CD4-positive, alpha-beta T cell treated with Interleukin-4 for 4 hours (primary cell): ENCODE data around the gene GFAP.
A peak's percentile ranks its signal among the peaks of the same experiment; 100 is the strongest.

Experiments
- DNase-seq: peaks from one replicate; pipeline ENCODE4 v3.0.0-alpha.2; 2020

The GFAP gene

DNA sequence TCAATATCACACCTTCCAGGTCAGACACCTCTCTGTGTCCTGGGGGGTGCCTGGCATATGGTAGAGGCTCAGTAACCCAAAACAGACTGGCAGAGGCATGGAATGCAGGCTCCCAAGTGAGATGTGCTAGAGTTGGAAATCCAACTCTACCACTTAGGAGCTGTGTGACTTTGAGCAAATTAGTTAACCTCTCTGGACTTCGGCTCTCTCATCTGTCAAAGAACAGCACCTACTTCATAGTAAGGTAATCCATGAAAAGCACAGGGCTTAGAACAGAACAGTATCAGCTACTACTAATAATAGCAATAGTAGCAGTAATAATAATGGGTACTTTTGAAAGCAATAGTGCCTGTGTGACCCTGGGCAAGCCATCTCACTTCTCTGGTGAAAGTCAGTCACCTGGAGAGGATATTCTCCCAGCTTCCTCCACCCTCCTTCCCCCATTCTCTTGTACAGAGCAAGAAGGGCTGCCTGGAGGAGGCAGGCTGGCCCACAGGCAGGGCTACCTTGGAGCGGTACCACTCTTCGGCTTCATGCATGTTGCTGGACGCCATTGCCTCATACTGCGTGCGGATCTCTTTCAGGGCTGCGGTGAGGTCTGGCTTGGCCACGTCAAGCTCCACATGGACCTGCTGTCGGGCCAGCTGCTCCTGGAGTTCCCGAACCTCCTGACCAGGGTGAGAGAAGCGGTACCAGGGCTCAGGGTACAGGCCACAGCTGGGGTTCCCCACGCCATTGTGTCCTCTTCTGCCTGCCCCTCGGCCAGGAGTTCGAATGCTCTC, 2.3 kb downstream of the GFAP start:
- DNase-seq = no peak

DNA sequence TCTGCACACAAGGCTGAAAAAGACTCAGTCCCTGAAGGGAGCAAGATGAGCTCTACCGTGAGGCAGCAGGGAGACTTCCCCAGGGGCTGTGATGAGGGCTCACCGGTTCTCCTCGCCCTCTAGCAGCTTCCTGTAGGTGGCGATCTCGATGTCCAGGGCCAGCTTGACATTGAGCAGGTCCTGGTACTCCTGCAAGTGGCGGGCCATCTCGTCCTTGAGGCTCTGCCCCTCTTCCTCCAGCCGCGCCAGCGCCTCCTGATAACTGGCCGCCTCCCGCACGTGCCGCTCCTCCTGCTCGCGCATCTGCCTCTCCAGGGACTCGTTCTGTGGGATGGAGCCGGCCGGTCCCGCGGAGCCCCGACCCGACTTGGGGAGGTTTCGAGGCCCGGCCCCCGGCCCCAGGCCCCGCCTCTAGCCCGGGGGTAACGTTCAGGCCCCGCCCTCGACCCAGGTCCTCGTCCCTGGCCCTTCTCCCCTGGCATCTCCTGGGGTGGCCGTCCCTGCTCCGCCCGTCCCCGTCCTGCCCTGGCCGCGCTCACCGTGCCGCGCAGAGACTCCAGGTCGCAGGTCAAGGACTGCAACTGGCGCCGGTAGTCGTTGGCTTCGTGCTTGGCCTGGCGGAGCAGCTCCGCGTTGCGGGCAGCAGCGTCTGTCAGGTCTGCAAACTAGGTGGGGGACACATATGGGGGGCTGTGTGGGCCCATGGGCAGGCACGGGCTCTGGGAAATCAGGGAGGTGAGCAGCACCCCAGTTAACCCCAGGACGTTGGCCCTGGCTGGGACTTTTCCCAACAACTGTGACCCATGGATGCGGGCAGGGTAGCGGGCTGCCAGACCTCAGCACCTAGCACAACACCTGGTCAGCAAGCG, 3.9 kb downstream of the GFAP start:
- peak; percentile 53 for DNase-seq

DNA sequence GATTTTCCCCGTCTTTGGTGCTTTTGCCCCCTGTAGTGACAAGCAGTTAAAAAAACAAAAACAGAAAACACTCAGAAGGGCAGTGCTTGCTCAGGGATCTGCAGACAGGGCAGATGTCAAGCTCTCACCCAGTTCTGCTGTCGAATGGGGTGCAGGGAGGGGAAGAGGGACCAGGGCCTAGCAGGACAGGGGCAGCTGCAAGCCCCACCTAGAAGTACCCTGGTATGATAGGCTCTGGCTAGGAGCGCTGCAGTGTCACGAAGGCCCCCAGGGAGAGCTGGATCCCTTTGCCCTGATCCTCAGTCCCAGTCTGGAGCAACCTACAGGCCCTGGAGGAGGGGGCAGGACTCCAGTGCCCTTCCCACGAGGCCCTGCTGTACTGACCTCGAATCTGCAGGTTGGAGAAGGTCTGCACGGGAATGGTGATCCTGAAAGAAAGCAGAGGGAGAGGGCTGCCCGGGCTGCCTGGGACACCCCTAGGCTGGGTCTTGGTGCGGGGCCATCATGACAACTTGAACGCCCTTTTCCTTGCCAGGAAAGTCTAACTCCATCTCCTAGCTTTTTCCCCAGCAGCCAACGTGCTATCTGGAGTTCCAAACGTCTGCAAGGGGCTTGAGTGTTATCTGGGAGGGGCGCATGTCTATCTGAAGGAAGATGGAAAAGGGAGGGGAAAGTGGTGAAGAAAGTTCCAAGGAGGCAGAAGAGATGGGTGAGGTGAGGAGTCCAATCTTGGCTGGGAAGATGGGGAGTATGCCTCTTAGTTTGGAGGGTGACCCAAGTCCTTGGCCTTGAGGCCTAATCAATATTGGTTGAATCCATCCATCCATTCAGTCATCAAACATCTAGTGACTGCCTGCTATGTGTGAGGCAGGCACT, 4.8 kb downstream of the GFAP start:
- no peak for DNase-seq

DNA sequence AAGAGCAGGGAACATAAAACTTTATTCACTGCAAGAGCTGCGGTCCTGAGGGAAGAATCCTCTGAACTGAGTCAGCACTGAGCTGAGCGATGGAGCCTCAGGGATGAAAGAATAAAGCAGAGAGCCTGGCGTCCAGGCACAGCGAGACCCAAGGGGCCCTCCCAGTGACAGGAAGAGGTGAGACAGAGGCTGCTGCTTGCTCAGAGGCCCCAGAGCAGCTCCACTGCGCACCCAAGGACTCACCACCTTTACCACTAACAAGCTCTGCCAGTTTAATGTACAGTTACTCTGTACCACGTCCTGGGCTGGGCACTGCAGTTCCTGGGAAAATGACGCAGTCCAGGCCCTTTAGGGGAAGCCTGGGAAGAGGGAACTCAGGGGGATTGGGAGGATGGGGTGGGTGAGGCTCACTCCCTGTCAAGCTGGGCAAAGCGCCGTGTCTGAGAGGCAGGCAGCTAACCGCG, 5.6 kb downstream of the GFAP start:
- DNase-seq = no peak

DNA sequence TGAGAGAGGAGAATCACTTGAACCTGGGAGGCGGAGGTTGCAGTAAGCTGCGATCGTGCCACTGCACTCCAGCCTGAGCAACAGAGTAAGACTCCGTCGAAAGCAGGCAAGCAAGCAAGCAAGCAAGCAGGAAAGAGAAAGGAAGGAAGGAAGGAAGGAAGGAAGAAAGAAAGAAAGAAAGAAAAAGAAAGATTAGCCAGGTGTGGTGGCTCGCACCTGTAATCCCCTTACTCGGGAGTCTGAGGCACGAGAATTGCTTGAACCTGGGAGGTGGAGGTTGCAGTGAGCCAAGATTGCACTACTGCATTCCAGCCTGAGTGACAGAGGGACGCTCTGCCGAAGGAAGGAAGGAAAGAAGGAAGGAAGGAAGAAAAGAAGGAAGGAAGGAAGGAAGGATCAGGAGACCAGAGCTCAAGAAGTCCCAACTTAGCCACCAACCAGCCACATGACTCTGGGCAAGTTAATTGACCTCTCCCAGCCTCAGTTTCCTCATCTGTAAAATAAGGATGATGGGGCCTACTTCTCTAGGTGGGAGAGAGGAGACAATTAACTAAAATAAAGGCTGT, 6.5 kb downstream of the GFAP start:
- no peak for DNase-seq

DNA sequence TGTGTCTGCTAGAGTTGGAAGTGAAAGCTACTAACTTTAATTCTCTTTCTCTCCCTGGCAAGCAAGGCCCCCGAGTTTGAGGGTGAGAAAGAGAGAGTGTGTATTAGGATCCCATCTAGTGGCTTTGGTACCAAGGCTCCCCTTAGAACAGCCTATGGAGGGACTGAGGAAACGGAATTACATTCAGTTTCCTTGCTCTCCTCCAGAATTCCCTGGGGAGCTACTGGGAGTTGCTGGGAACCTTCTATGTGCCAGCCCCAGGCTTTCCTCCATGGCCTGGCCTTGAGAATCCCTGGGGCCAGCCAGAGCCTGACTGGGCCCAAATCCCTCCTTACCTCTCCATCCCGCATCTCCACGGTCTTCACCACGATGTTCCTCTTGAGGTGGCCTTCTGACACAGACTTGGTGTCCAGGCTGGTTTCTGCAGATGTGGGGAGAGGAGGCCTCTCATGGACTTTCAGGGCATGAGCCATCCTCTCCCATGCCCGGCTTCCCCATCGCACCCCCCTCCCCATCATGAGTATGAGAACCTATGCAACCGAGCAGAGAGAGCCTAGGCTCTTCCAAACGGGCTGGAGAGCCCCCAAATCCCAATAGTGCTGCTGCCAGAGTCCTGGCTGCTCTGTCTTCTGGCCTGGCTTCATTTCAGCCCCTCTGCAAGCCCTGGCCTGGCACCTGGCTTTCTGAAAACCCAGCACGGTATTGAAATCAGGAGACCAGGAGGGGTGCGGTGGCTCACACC, 7.4 kb downstream of the GFAP start:
- DNase-seq = no peak

DNA sequence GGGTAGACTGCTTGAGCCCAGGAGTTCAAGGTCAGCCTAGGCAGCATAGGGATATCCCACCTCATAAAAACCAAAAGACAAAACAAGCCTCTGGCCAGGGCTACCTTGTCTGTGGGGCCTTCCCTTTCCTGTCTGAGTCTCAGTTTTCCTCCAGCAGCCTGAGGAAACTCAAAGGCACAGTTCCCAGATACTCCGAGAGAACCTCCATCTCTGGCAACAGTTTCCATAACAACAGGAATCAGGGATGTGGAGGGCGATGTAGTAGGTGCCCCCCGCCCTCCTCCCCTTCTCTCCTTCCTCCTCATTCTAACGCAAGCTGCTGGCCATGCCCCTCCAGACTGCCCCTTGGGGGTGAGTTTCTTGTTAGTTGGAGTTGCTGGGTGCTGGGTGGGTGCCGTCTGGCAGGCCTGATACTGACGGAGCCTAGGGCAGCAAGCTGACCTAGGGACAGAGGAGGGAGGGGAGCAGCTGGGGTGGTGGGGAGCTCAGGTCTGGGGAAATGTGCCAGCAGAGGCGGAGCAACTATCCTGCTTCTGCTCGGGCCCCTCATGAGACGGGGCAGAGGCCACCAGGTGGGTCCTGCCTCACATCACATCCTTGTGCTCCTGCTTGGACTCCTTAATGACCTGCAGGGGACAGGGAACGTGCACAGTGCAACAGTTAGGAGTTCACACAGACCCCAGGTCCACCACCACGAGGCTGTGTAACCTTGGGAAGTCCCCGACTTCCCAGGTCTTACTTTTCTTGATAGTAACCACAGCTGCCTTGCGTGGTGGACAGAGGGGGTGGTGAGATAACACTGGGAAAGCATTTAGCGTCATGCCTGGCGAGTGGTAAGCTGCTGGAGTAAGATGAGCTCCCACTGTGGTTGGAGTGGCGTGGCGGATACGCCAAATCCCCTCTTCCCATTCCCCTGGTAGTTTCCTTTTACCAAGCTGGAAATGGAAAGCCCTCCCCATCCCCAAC, 8.3 kb downstream of the GFAP start:
- no peak for DNase-seq

DNA sequence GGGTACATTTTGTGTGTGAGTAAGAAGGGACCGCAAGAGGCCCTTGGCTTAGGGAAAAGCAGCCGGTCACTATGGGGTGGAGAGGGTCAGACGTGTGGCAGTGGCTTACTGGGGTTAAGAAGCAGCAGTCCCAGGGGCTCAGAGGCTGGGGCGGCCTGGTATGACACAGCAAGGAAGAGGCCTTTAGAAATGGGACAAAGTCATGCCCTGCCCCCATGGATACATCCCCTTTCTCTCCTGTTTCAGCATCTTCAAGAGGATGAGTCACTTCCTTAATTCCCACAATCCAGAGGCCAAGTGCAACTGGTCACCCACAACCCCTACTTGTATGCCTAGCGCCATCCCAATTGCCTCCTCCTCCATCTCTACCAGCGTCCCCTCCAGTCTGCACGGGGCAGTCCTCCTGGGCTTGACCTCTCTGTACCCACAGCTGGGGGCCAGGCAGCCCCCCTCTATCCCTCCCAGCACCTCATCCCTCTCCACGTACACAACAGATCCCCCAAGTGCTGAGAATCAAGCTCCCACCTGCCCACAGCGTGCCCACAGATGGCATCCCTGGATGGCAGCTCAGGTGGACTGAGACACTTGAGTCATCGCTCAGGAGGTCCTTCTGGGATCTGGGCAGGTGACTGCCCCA, 9.2 kb downstream of the GFAP start:
- no peak for DNase-seq

DNA sequence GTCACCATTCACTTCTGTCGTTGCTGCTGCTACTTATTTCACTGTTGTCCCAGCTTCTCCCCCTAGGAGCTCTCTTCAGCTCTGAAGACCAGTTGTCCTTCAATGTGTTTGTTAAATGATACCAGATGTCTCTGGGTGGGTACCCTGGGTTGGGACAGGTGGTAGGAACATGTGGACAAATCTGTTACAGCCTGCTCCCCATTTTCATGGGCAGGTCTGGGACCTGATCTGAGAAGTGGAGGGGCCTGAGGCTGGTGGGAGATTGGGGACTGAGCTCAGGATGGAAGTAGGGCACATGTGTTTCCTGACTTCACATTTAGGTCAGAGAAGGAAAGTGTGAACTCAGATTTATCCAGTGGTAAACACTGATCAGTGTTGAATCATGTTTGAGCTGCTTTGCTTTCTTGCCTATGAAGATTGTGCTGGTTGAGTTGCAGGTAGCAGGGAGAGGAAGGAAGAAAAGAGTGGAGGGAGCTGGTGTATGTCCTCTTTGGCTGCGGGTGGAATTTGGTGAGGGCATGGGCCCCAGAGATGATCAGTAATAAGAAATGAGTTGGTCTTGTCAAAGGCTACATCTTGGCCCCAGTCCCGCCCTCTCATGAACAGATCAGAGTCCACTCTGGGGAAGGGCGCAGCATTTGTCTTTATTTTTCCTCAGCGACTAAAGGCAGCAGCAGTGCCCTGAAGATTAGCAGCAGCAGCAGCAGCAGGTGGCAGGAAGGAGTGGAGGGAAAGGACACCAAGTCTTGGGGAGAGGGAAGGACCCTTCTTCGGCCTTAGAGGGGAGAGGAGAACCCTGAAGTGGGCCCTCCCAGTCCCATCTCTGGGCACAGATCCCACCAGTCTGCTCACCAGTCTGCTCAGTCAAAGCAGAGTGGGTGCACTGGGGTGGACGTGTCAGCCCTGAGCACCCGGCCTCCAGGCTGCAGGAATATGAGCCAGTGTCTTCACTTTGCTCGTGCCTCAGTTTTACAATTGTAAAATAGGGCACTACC, 10.0 kb downstream of the GFAP start:
- DNase-seq = no peak

DNA sequence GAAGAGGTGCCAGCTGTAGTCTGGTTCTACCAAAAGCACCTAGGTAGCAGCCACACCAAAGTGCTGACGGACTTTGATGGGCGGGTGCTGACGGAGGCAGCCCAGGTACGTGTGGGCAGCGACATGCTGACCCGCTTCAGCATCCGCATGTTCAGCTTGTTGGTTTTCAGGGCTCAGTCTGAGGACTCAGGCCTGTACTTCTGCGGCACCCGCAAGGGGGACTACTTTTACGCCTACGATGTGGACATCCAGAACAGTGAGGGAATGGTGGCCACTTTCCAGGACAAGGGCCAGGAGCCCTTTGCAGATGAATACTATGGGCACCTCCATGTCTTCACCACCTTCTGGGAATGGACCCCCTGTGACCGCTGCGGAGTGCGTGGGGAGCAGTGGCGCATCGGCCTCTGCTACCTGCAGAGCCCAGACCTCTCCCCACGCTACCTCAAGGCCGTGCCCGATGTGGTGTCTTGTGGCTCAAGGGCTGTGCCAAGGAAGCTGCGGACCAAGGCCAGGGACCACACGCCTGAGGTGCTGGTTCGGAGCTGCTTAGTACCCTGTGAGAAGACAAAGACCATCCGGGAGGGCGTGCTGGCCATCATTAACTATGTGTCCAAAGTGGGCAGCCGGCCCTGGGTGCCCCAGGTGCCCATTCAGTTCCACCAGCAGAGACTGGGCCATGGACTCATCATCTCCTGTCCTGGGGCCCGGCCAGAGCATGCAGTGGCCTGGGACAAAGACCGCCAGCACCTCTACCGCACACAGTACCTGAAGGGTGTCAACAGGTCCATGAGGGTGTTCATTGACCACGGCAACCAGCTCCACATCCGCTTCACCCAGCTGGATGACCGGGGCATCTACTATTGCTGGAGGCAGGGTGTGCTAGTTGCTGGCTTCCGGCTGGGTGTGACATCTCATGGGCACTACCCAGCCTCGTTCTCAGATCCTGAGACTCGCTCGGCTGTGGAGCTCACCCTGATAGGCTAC, 11.0 kb downstream of the GFAP start:
- no peak for DNase-seq

DNA sequence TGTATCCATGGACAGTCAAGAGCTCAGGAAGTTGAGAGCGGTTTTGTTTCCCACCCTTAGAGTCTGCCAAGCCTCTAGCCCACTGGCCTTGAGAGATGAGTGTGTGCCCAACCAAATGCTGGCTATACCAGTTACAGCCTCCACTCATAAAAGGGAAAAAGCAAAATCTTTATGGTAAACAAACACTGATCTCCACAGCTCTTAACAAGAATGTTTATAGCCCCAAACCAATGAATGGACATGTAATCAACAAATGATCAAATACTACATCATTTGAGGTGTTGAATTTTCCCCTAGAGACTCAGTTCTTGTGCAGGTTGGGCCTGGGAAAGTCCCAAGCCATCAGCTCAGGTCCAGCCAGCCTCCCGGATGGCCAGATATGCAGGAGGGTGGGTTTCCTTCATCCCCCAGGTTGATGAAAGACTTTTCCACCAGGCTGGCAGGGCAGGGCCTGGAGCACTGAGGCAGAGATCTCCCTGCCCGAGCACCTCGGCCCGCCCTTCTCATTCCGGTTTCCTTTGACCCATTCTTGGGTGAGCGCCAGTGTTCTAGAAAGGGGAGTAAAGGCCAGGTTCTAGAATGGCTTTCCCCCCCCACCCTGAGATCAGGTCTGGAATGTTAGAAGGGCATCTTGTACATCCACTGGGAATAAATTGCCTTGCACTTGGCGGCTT, 12.2 kb downstream of the GFAP start:
- DNase-seq = no peak

DNA sequence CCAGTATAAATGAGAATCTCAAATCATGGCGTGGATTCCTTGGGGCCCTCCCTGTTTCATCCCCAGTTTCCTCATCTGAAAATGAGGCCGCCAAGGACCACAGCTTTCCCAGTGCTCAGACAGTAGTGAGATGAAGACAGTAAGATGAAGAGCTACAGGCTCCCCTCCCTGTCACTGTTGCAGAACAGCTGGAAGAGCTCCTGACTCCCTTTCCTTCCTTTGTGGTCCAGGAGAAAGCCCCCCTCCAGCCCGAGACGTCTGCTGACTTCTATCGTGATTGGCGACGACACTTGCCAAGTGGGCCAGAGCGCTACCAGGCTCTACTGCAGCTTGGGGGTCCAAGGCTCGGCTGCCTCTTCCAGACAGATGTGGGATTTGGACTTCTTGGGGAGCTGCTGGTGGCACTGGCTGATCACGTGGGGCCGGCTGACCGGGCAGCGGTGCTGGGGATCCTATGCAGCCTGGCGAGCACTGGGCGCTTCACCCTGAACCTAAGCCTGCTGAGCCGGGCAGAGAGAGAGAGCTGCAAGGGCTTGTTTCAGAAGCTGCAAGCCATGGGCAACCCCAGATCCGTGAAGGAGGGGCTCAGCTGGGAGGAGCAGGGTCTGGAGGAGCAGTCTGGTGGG, 13.1 kb downstream of the GFAP start:
- DNase-seq = no peak

DNA sequence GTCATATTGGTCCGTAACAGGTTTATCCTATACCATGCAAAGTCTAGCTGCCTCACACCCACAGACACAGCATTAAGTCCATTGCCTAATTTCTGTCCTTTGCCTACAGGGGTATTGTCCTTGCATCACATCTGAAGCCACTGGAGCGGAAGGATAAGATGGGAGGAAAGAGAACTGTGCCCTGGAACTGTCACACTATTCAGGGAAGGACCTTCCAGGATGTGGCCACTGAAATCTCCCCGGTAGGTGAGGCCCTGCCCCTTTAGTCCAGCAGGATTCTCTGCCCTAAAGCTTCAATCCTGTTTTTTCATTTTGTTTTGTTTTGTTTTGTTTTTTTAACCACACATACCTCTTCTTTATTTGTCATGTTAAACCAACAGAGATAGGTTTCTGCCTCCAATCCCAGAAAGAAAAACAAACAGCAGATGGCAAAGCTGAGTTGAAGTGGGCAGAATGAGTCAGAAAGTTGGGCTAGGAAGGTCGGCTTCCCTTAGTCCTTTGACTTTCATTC, 13.8 kb downstream of the GFAP start:
- DNase-seq = no peak

DNA sequence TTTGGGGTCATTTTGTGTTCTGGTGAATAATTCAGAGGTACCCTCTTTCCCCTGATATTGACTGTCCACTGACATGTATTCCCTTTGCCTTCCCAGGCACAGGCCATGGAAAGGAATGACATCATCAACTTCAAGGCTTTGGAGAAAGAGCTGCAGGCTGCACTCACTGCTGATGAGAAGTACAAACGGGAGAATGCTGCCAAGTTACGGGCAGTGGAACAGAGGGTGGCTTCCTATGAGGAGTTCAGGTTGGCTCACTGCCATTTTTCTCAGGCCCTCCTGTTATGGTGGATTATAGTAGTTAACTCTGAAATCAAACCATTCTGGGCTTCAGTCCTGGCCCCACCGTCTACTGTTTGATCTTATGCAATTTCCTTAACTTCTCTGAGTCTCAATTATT, 14.4 kb downstream of the GFAP start:
- no peak for DNase-seq

DNA sequence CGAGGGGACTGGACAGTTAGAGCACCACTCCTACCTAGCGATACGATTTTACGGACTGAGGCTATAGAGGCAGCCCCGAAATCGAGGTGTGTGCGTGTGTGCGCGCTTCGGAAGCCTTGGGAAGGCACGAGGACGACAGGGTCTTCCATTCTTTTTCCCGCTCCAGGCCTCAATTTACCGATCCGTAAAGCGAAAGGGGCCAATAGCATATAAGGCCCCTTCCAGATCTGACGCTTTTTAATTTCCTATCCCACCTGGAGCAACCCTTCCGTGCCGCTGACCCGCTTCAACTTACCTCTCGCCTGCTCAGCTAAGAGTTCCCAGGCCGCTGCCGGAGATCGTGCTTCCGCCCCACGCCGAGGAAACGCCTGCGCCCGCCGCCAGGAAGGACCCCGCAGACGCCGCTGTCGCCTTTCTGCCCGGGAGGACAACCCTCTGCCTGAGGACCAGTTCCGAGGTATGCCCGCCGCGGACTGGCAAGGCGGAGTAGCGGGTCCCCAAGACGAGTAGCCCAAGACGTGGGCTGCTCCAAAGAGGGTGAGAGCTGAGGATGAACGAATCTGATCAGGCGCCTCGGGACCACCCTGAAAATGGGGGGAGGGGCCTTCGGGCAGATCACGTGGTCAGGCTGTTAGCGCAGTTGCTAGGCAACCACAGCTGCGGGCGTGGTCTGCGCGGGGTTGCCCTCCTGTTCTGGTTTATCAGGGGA, 16.1 kb downstream of the GFAP start, which contains the start of gene EFTUD2:
TSS of gene EFTUD2 (minus strand) at position 372 of the 709 bp plus-strand sequence. CDS start 4,924 bp downstream, outside the sequence.
- peak; percentile 93 for DNase-seq

DNA sequence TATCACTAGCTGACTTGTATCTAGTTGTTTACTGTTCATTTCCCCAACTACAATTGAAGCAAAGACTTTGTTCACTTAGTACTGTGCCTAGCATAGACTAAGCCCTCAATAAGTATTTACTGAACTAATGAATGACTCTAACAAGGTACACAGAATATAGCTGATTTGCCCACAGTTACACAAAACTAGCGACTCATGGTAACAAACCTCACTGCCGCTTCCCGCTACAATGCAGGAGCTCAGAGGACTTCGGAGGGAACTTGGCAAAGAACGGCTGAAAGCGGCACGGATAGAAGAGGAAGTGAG, 16.6 kb downstream of the GFAP start:
- peak; percentile 17 for DNase-seq
